ENCODE data around the gene KCTD20.
"Not testable (repeated sequence)": the region's sequence is repeated elsewhere in the genome, so short reads cannot be mapped to it uniquely, and the experiment has no call there.

The KCTD20 gene

DNA sequence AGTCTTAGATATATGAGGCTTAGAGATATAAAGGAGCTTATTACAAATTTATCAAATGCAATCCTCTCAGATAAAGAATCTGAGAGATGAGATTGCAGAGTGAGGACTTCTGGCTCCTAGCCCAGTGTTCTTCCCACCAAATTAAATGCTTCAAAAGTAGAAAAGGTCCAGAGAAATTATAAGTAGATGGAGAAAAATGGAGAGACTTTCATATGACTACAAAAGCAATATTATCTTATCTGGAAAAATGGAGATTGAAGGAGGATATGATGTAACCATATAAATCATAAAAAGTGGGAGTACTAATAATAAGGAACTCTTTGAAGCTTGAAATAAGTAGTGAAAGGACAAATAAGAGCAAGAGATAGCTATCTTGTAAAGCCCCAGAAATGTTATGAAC is 2.8 kb downstream of the KCTD20 start:
- DNase-seq, result no peak

DNA sequence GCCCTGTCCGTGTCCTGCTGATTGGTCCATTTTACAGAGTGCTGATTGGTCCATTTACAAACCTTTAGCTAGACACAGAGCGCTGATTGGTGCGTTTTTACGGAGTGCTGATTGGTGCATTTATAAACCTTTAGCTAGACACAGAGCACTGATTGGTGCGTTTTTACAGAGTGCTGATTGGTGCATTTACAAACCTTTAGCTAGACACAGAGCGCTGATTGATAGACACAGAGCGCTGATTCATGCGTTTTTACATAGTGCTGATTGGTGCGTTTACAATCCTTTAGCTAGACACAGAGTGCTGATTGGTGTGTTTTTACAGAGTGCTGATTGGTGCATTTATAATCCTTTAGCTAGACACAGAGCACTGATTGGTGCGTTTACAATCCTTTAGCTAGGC is 6.4 kb downstream of the KCTD20 start:
- DNase-seq, result not testable (repeated sequence)

DNA sequence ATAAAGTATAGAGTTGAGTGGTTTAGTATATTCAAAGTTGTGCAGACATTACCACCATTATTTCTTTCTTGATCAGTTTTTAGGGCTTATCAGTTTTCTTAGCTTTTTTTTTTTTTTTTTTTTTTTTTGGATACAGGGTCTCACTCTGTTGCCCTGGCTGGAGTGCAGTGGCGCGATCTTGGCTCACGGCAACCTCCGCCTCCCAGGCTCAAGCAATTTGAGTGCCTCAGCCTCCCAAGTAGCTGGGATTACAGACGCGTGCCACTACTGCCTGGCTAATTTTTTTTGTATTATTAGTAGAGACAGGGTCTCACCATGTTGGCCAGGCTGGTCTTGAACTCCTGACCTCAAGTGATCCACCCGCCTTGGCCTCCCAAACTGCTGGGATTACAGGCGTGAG is 10.1 kb downstream of the KCTD20 start:
- DNase-seq, result not testable (repeated sequence)

DNA sequence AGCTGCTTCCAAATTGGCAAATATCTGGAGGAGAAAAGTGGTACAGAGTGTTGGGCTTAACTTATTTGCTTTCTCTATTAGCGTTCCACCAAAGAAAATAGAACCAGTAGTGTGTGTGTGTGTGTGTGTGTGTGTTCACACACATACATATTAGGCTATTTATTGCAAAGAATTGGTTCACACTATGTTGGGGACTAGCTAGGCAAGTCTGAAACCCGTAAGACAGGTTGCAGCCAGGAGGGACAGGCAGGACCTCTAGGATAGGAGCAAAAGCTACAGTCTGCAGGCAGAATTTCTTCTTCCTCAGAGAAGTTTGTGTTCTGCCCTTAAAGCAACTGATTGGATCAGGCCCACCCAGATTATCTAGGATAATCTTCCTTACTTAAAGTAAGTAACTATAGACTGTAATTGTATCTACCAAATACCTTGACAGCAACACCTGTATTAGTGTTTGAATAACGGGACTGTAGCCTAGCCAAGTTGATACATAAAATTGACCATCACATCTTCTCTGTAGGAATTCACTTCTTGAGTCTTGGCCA is 12.8 kb downstream of the KCTD20 start:
- DNase-seq, result no peak

DNA sequence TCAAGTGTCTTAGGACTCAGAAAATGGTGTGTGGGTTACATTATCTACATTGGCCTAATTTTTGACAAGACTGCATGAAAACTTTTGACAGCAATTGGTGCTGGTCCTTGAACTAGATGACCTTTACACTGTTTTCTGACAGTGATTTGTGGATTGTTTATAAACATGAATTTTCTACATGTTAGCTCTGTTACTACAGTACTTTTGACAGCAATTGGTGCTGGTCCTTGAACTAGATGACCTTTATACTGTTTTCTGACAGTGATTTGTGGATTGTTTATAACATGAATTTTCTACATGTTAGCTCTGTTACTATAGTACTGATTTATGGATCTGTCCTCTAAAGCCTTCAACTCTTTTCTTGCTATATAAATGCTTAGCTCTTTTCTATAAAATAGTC is 16.7 kb downstream of the KCTD20 start:
- DNase-seq, result no peak

DNA sequence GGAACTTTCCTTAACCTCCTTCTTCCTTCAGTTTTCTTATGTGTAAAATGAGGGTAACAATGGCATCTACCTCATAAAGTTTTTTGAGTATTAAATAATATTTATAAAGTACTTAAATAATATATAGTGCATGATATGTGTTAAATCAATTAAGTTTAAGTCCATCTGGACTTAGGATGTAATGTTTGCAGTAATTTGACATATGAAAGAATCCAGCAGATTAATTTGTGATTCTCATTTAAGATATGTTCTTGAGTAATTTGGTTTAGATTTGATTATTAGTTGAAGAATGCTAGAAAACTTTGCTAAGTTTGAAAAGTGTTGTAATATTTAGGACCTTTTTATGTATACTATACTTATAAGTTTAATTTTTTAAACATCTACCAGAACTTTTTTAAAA is 18.1 kb downstream of the KCTD20 start:
- DNase-seq, result no peak

DNA sequence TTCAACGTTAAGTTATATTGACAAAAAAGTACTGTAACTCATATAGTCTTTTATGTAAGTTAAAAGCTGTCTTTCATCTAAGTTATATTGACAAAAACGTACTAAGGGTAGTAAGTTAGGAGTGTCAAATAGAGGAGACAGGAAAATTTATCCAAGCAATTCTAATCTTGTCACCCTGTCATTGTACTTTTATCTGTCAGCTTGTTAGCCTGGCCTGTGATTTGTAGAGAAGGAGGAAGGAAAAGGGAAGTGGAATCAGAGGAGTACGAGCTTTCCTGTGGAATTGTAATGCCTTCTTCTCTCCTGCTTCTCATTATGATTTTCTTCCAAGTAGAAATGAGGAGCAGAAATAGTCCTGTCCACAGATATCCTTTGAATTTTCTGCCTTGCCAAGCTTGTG is 18.8 kb downstream of the KCTD20 start:
- no peak for DNase-seq

DNA sequence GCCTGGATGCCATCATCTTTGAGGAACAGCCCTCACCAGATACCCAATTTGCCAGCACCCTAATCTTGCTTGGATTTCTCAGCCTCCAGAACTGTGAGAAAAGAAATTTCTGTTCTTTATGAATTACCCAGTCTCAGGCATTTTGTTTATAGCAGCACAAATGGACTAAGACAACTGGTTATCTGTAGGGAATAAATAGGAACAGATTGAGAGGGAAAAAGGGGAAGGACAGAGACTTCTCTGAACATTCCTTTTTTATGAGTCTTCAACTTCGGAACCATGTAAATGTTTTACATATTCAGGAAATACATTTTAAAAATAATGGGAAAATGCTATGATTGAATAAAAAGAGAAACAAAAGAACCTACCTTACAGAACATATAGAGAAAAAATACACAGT is 20.9 kb downstream of the KCTD20 start:
- no peak for DNase-seq

DNA sequence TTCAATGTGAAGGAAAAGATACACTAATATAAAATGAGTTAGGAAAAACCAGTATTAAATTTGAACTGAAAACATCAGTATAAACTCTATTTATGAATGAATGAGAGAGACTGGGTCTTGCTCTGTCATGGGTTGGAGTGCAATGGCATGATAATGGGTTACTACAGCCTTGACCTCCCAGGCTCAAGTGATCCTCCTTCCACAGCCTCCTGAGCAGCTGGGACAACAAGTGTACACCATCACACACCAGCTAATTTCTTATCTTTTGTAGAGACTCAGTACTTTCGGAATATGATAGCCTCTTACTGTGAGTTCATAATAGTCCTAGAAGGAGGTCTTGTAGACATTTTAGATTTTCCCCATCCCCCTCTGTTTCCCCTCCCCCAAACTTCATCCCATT is 21.4 kb downstream of the KCTD20 start:
- no peak for DNase-seq

DNA sequence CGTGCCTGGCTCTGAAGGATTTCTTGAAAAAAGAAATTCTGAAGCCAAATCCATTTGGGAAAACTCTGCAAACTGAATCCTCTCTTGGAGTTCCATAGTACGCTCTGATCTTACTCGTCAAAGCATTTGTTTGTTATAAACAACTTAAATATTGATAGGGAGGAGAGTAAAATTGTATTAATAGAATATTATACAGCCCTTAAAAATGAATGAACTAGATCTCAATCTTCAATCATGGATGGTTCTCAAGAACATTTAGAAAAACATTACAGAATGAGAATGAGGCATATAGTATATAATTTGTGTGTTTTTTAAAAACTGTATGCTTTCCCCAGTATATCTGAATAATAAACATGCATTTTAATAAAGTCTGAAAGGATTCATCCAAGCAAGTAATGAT is 24.8 kb downstream of the KCTD20 start:
- DNase-seq, result no peak

DNA sequence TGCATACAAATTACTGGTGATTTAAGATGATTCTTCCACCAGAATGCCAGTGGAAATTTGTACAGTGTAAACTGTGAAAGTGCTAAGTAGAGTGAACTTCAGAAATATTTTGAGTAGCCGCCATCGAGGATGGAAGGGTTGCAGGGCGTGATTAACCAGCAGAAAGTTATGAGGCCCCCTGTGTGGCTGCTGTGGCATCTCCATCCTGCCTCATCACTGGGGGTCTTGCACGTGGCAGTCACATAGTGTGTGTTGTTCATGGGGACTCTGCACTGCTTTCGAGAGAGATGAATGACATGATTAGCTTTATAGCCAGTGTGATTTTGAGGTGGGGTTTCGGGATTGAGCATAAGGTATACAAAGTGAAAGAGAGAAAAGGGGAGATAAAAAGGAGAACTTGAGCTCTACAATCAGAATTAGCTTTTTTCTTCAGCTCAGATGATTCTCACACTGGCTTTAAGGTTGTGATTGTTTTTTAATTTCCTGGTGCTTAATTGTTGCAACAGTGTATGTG is 26.4 kb downstream of the KCTD20 start:
- DNase-seq, result no peak

DNA sequence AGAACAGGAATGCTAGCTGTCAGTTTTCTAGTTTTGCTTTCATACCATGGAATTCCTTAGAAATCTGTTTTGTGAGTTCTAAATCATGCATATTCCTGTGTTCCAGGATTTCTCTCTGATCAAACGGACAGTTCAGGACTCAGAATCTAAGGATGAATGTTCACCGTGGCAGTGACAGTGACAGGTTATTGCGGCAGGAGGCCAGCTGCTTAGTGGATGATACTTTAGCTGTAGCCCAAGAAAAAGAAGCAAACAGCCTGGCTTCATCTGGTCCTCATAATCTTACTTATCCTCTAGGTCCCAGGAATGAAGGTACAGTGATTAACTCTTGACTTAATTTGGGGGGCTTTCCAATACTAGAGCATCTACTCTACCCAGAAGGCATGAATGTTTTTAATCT is 27.1 kb downstream of the KCTD20 start:
- DNase-seq, result no peak

DNA sequence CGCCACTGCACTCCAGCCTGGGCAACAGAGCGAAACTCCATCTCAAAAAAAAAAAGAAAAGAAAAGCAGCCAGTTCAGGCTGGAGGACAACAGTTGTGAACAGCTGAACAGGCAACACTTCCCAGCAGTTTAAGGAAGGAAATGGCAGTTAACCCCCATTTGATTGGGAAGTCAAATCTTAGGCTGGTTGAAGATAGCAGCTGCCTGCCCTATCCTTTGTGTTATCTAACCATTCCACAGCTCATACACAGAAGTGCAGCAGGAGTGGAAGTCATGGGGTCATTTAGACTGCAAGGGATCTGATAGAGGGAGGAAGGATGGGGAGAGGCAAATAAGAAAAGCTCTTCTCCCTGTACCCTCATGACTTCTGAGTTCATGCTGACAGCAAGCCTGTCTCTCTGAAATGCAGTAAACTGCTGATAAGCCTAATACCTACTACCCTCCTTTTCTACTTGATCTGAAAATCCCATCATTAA is 35.3 kb downstream of the KCTD20 start:
- no peak for DNase-seq

DNA sequence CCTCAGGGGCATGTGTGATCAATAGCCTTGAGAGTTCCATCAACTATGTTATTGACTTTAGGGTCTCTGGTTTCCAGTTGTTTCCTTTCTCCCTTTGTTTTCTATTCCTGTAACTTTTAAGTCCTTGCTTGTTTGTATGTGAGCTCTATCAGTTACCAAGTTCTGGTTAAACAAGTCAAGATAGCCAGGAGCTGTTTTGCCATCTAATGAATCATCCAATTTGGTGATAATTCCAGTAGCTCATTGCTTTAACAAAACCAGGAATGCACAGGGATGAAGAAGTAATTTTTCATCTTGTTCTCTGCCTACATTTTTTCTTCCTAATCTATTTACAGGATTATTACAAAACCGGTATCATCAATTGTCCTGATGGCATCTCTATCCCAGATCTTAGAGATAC is 36.5 kb downstream of the KCTD20 start:
- DNase-seq, result no peak

DNA sequence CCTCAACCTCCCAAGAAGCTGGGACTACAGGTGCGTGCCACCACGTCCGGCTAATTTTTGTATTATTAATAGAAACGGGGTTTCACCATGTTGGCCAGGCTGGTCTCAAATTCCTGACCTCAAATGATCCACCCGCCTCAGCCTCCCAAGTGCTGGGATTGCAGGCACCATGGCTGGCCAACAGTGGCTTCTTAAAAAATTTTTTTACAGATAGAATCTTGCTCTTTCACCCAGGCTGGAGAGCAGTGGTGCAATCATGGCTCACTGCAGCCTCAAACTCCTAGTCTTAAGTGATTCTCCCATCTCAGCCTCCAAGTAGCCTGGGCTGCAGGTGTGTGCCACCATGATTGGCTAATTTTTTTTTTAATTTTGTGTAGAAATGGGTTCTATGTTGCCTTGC is 40.5 kb downstream of the KCTD20 start:
- DNase-seq, result not testable (repeated sequence)

DNA sequence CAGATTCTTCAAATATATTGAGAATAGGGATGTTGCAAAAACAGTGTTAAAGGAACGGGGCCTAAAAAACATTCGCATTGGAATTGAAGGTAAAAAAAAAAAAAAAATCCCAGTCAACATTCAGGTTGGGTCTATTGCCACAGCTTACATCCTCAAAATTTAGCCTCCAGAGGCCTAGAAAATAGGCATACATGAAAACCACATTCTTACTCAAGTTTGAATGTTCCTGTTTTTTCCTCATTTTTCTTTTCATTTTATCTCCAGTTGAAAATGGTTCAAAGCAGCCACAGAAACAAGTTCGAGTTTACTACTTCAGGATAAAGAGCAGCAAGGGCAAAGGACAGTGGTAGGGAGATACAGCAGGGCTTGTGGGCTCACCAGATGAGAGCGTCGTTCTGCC is 41.9 kb downstream of the KCTD20 start:
- no peak for DNase-seq

DNA sequence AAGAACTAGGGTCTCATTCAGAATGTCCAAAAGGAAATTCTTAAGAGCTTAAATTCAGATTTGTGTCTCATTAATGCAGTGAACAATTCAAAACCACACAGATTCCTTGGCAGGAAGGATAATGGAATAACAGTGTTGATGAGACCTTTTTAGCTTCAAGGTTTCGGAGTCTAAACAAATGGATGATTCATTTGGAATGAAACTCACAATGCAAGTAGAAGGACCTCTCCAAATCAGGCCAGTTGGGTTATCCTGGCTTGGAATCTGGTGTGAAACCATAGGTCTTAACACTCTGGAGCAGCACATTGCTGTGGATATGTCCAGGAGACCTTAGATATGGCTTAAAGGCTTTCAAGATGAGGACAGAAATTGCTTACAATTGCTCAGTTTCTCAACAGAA is 44.9 kb downstream of the KCTD20 start:
- no peak for DNase-seq

DNA sequence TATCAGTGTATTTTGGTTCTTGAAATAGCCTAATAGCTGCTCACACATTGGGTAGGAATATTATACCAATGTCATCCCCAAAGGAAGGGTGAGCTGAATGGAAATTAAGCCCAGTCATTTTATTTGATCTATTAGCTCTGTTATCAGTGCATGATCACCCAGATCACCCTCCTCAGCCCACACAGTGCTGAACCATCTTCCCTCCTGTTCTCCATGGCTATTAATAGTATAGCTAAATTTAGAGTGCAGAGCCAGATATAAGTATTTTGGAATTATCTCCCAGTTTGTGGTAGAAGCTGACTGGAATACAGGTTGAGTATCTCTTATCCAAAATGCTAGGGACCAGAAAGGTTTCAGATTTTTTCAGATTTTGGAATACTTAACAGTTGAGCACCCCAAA is 45.4 kb downstream of the KCTD20 start:
- DNase-seq, result no peak

DNA sequence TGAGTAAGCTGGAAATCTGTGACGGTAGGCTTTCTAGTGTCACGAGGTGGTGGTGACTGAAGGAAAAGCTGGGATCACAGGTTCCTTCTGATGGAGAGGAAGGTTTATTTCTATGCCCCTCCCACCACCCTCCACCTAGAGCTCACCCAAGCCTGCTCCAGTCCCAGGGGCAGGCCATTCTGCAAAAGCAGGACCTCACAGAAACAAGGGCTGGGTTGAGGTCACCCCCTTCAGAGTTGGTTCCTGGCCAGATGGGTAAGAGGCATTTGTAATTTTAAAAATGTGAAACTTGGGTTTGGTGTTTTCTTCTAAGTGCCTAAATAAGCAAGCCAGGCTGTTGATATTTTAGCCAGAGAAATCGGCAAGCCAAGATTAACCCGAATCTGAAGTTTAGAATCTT is 46.6 kb downstream of the KCTD20 start:
- no peak for DNase-seq

DNA sequence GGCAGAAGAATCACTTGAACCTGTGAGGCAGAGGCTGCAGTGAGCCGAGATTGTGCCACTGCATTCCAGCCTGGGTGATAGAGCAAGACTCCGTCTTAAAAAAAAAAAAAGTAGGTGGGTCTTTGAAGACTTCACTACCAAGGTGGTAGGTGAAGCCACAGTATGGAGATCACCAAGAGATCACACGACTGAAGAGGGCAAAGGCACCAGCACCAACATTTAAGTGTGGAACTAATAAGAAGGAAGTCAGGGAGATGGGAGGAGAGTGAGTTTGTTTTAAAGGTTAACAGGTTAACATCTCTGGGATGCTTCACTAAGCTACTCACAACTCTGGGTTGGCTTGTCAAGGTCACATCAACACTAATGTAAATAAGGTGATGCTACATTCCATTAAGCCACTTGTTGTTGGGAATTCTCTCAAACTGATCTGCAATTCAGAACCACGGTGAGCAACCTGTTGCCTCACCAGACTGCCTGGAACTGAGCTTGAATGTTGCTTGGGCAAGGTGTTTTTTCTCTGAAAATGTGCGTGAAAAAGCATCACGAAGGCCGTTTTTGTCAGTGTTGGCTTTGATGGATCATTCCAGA is 48.7 kb downstream of the KCTD20 start:
- DNase-seq, result no peak

DNA sequence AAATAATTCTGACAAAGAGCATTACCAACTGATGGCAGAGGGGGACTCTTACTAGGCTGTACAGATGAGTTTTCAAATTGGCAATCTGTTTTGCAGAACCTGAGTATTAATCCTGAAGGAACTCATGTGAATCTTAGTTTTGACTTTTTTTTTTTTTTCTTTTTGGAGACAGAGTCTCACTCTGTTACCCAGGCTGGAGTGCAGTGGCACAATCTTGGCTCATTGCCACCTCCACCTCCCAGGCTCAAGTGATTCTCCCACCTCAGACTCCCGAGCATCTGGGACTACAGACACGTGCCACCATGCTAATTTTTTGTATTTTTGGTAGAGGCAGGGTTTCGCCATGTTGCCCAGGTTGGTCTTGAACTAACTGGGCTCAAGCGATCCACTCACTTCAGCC is 49.3 kb downstream of the KCTD20 start:
- DNase-seq, result no peak

DNA sequence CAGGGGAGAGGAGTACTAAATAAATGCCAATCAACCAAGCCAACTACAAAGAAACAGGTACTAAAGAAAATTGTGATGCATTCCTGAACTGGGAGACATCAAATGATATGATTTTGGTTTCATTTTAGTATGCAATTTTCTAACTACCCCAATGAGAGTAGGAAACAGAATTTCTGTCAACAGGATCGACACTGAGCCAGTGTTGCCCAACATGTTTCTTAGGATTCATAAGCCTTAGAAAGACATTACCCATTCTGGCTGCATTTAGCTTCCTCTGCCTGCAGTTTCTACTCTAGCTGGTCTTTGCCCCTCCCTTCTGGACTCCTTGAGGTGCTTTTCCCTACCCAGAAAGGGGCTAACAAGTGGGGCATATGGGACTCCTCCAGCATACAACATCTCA is 49.8 kb downstream of the KCTD20 start:
- no peak for DNase-seq

DNA sequence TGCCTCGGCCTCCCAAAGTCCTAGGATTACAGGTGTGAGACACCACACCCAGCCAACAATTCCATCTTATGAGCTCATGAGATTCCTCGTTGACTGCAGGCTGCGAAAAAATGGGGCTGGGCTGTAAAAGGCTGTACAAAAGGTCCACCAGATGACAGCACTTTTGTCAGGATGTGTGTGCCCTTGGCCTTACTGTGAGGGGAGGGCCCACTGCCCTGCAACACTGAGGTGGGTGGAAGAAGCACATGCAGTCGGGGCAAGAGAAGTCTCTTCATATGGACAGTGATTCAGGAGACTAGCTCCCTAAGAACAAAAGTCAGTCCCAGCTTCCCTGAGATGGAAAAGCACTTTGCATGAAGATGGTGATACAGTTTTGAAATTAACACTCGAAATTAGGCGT is 50.5 kb downstream of the KCTD20 start:
- DNase-seq, result no peak

DNA sequence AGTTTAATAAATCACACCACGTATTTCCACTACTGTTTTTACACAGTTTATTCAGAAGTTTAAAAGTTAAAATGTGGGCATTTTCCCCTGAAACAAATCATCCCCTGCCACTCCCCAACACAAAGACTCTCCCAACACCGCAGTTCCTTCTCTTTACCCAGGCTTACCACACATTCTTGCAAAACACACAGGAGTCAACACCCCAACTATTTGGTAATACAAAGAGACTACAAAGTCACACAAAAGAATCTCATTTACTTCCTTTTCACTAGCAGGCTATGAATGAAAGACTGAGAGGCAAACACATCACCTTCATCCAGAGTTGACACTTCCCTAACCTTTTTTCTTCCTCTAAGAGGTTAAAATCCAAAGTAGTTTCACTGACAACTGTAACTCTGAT is 51.1 kb downstream of the KCTD20 start:
- DNase-seq, result no peak

DNA sequence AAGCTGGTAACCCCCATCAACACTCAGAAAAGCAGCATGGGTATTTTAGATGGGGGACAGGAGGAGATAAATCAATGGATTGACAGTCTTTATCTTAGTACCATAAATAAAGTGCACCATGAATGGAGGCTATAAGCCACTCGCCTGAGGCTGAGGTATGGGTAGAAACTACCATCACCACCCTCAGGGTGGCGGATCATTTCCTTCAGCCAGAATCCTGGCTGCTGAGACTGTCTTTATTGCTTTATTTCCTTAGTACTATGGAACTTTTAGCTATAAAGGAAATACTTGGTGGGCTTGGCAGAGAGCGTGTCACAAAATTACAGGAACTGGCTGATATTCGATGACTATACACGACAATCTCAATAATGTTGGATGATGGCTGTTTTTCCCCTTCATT is 52.3 kb downstream of the KCTD20 start:
- DNase-seq, result no peak

All from stimulated activated CD4-positive, alpha-beta T cell treated with anti-CD3 and anti-CD28 coated beads, Interleukin-2, amount 100 ng/mL, for 24 hours (primary cell).